ENCODE measurements around the gene MUC5AC. TPM values are rescaled to one million over a fixed set of nuclear protein-coding genes. Genes with fewer than 3 reads are reported as not detected.
A peak's percentile ranks its signal among the peaks of the same experiment; 100 is the strongest.
"Not testable (repeated sequence)": the region's sequence is repeated elsewhere in the genome, so short reads cannot be mapped to it uniquely, and the experiment has no call there.

Gene MUC5AC
- total RNA-seq, 1 donor from 2014 or later, result 0.11 TPM

DNA sequence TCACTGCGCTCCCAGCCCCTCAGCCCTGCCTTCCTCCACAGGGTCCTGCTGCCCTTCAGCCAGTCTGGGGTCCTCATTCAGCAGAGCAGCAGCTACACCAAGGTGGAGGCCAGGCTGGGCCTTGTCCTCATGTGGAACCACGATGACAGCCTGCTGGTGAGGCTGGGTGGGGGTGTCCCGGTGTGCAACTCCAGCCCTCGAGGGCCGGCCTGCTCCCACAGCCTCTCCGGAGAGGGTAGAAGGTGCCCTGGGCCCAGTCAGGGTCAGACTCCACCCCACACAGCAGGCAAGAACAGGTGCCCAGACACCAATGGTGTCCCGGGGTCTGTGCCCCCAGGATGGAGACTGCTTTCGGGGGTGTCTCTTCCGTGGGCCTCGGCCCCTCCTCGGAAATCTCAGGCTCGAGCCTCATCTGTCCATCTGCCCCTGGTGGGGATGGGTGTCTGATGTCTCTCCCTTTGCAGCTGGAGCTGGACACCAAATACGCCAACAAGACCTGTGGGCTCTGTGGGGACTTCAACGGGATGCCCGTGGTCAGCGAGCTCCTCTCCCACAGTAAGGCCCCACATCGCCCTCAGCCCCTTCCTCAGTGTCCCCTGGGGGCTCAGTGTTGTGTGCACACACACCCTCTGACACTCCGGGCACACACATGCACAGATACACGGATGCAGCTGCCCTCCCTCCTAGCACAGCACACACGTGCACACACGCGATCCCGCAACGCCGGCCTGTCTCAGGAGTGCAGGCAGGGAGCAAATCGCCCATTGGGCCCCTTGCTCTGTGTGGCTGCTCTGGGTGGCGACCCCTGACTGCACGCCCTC, 4.9 kb downstream of the MUC5AC start:
- no peak overlapping the region for H3K27ac ChIP-seq
- no peaks in the 10 kb centered on the region for H3K4me1 ChIP-seq
- no peaks in the 10 kb centered on the region for H3K27me3 ChIP-seq
- DNase-seq (ENCODE audit: low spot score in 2 of 2), result no peak
- no peak overlapping the region for H3K4me3 ChIP-seq
- intact Hi-C loops (cut with DNase I), result no loop called here
- TF ChIP-seq, protein P1, sequence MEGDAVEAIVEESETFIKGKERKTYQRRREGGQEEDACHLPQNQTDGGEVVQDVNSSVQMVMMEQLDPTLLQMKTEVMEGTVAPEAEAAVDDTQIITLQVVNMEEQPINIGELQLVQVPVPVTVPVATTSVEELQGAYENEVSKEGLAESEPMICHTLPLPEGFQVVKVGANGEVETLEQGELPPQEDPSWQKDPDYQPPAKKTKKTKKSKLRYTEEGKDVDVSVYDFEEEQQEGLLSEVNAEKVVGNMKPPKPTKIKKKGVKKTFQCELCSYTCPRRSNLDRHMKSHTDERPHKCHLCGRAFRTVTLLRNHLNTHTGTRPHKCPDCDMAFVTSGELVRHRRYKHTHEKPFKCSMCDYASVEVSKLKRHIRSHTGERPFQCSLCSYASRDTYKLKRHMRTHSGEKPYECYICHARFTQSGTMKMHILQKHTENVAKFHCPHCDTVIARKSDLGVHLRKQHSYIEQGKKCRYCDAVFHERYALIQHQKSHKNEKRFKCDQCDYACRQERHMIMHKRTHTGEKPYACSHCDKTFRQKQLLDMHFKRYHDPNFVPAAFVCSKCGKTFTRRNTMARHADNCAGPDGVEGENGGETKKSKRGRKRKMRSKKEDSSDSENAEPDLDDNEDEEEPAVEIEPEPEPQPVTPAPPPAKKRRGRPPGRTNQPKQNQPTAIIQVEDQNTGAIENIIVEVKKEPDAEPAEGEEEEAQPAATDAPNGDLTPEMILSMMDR (IDR thresholded peaks at IDR 0.05), result no peak
- no peaks in the 10 kb centered on the region for H3K9me3 ChIP-seq
- H3K36me3 ChIP-seq, result no peaks in the 10 kb centered on the region

DNA sequence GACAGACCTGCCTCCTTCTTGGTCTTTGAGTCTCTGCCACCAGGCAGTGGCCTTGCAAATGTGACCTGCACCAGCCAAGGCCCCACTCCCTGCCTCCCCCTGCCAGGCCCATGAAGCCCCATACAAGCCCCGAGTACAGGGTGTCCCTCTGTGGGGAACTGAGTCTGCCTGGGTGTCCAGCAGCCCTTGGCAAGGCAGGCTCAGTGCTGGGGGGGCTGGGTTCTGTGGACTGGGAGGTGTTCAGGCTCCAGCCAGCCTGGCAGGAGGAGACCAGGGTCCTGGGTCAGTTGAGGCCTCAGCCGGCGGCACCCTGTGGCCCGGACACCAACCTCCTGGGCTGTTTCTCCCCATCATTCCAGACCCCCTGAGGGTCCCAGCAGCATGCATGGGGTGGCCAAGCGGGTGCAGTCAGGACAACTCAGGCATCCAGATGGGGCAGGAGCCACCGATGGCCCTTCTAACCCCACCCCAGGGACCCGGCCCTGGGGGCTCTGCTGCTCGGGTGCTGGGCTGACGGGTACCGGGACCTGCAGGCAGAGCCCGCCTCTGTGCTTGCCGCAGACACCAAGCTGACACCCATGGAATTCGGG, 5.7 kb downstream of the MUC5AC start:
- TF ChIP-seq, protein P1 (IDR thresholded peaks at IDR 0.05), result no peak
- no peaks in the 10 kb centered on the region for H3K9me3 ChIP-seq
- no peaks in the 10 kb centered on the region for H3K36me3 ChIP-seq
- no peaks in the 10 kb centered on the region for H3K4me1 ChIP-seq
- no peak for DNase-seq (ENCODE audit: low spot score in 2 of 2)
- H3K4me3 ChIP-seq, result no peak overlapping the region
- intact Hi-C loops (cut with DNase I), result no loop called here
- H3K27me3 ChIP-seq, result no peaks in the 10 kb centered on the region
- no peak overlapping the region for H3K27ac ChIP-seq

DNA sequence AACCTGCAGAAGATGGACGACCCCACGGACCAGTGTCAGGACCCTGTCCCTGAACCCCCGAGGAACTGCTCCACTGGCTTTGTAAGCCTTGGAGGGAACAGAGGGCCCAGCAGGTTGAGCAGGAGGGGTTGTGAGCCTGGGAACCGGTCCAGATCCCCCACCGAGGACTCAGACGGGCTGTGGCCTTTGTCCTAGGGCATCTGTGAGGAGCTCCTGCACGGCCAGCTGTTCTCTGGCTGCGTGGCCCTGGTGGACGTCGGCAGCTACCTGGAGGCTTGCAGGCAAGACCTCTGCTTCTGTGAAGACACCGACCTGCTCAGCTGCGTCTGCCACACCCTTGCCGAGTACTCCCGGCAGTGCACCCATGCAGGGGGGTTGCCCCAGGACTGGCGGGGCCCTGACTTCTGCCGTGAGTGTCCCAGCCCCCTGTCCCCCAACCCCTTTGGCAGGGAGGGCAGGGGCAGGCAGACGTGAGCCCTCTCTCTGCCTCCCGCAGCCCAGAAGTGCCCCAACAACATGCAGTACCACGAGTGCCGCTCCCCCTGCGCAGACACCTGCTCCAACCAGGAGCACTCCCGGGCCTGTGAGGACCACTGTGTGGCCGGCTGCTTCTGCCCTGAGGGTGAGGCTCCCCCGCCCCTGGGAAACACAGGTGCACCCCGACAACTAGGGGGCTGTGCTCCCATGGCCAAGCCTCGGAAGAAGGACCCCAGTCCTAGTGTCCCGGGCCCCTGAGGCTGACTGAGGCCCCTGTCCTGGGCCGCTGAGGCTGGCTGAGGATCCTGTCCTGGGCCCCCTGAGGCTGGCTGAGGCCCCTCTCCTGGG, 6.4 kb downstream of the MUC5AC start:
- H3K36me3 ChIP-seq, result no peaks in the 10 kb centered on the region
- no peaks in the 10 kb centered on the region for H3K9me3 ChIP-seq
- H3K4me3 ChIP-seq, result no peak overlapping the region
- no peak overlapping the region for H3K27ac ChIP-seq
- H3K27me3 ChIP-seq, result no peaks in the 10 kb centered on the region
- no peak for DNase-seq (ENCODE audit: low spot score in 2 of 2)
- intact Hi-C loops (cut with DNase I), result no loop called here
- H3K4me1 ChIP-seq, result no peaks in the 10 kb centered on the region
- TF ChIP-seq, protein P1 (IDR thresholded peaks at IDR 0.05), result no peak

DNA sequence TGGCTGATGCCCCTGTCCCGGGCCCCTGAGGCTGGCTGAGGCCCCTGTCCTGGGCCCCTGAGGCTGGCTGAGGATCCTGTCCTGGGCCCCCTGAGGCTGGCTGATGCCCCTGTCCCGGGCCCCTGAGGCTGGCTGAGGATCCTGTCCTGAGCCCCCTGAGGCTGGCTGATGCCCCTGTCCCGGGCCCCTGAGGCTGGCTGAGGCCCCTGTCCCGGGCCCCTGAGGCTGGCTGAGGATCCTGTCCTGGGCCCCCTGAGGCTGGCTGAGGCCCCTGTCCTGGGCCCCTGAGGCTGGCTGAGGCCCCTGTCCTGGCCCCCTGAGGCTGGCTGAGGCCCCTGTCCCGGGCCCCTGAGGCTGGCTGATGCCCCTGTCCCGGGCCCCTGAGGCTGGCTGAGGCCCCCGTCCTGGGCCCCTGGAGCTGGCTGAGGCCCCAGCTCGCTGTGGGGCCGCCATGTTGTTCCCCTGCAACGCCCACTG, 7.1 kb downstream of the MUC5AC start:
- H3K27ac ChIP-seq; H3K36me3 ChIP-seq; H3K27me3 ChIP-seq; H3K4me1 ChIP-seq; intact Hi-C loops (cut with DNase I); H3K9me3 ChIP-seq; H3K4me3 ChIP-seq: not testable (repeated sequence)
- peak in 1 of 2 donors; percentile 6 for DNase-seq (ENCODE audit: low spot score in 2 of 2)

DNA sequence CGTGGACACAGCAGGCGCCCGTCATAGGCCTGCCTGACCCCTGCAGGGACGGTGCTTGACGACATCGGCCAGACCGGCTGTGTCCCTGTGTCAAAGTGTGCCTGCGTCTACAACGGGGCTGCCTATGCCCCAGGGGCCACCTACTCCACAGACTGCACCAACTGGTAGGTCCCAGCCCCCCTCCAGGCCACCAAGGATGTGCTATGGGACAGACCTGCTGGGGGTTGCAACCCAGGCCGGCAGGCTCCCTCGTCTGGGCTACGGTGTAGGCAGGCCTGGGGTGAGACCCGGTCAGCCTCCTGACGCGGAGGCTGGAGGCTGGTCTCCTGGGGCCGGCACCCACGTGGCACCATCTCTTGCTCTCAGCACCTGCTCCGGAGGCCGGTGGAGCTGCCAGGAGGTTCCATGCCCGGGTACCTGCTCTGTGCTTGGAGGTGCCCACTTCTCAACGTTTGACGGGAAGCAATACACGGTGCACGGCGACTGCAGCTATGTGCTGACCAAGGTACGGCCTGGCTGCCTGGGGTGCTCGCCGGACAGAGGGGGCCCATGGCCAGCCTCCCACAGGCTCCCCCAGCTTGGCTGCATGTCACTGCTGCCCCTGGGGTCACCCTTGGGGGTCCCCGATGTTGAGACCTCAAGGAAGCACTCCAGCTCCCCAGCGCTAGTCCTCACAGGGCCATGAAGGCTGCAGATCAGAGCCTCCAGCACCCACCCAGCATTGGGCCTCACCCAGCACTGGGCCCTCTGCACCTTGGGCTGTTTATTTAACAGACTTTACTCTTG, 7.7 kb downstream of the MUC5AC start:
- DNase-seq (ENCODE audit: low spot score in 2 of 2), result no peak
- intact Hi-C loops (cut with DNase I), result no loop called here
- H3K4me3 ChIP-seq, result no peak overlapping the region
- no peaks in the 10 kb centered on the region for H3K36me3 ChIP-seq
- no peaks in the 10 kb centered on the region for H3K9me3 ChIP-seq
- TF ChIP-seq, protein P1 (IDR thresholded peaks at IDR 0.05), result no peak
- H3K27me3 ChIP-seq, result no peaks in the 10 kb centered on the region
- H3K27ac ChIP-seq, result no peak overlapping the region
- no peaks in the 10 kb centered on the region for H3K4me1 ChIP-seq

Data from ascending aorta (tissue), 2 donors.